A673 (cell line): Measurements from ENCODE around the gene NLRP12.

Experiments used
- CTCF ChIP-seq: fragments of 300-800, 200-600 bp; sonication (generic); conservative IDR thresholded peaks from 2 replicates; pipeline ENCODE4 v1.5.1; 2017; ENCODE audit warnings: low read depth, mild to moderate bottlenecking, antibody characterized with exemption, low read length, moderate library complexity, mixed read lengths
- EZH2 ChIP-seq: fragments of 200-600 bp; sonication (generic); IDR thresholded peaks from 2 replicates; pipeline ENCODE4 v1.6.1; 2017; ENCODE audit warnings: borderline replicate concordance, low read depth, mild to moderate bottlenecking, mixed read lengths, antibody characterized with exemption, low read length; ENCODE audit not compliant: poor library complexity, severe bottlenecking

DNA sequence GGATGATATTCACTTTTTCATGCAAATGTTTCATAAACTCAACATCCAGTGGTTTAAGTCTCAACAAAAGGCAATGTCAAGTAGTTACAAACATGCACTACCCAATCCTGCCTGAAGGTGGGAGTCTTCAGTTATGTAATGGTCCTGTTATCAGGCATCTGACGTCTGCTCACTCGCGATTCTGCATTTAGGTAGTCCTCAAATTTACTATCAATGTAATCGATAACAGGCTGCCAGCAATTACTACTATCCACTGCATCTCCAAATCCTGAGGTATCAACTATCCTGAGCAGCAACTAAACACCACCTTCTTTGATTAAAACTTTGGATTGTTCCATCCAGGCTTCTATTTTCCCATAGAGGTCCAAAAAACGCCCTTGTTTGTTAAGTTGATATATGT is 51.2 kb downstream of the NLRP12 start:
- peak; percentile 71 for TF ChIP-seq CTCF
- no peak for TF ChIP-seq EZH2
